ENCODE data around the gene BCL11A.

Gene BCL11A

DNA sequence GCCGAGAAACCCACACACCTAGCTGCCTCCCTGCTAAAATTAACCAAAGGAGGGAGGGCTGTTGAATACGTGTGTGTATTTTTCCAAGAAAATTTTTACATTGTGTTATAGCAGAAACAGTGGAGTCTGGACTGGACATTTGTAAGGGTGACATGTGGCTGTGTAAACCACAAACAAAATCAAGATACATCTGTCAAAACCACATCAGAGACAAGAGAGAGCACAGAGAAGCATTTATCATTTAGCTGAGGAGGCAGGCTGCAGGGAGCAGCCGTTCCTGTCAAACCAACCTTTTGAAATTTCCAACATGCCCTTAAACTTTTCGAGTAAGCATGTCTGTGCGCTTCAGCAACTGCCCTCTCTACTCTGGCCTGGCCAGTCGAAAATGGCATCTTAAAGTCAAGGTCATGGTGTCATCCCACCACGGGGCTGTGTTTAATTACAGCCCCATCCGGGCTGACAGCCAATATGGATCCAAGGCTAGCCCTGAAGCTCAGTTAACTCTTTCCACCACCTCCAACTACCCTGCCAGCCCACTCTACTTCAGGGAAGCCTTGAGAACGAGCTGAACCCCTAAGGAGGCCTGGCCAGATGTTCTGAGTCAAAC, 8.4 kb downstream of the BCL11A start:
- no peak for DNase-seq (ENCODE audit: low read depth)

DNA sequence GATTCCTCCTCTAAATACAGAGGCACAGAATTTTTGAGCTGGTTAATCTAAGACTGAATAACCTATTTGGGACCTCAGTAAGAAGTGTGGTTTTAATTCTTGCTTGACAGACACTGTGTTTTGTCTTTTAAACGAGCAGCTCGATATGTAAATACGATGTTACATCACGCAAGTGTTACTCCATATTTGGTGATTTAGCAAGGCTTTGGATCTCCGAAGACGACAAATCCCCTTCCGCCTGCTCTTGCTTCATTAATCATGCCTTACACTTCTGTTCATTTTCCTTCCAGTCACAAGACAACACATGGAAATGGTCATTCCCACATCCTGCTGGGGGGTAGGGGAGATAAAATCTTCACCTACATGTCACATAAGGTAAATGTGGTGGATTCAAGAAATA, 9.4 kb downstream of the BCL11A start:
- DNase-seq (ENCODE audit: low read depth), result no peak

DNA sequence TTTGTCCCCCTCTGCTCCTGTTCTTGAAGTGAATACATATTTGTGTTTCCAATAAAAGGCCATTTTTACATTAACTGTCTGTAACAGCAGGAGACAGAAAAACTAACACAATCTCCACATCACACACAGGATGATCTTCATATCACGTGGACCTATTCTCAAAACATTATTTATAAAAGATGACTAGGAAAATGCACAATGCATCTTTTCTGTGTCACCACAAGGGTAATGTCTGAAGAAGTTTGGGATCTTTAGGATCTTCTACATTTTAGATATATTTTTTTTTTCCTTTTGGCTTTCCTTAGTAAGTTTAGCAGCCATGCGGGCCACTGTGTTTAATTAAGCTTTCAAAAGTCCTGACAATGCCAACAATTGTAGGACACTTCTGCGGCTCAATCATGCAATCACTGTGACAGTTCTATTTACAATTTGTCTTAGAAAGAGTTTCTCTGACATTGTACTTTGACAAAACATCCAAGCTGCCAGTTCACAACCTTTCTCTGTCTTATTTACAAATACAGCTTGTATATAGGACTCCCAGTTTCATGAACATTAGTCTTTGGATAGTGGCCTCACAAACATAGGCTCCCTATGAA, 12.3 kb downstream of the BCL11A start:
- no peak for DNase-seq (ENCODE audit: low read depth)

DNA sequence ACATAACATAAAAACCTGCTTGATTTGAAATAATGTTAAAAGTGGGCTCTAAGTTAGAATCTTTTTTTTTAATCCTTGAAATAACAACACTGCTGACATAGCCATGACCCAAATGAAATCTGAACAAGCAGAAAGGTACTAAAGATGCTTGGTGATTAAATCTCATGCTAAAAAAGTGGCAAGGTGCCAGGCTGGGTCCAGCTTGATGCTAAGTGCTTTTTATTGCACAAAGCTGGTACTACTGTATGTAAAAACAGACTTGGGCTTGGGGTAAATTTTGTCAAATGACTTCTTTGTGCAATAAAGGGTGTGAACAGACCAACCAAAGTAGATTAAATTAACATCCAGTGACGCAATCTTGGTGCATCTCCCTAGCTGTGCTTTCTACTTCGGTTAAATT, 13.4 kb downstream of the BCL11A start:
- DNase-seq (ENCODE audit: low read depth), result no peak

DNA sequence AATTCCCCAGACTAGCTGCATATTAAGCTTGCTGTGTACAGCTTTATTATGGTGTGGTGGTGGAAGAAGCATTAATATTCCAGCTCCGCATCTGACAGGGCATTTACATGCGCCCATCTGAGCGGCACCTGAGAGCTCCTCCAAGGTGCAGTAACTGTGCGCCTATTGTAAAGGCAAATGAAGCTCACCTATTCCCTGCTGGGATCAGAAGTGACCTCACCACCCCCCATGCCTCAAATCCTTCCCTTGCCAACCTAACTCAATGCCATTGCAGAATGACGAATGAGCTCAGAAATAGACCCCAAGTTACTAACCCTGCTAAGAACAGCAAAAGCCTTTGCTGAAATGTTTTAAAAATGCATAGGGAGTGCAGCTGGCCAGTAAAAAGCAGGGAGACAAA, 14.3 kb downstream of the BCL11A start:
- no peak for DNase-seq (ENCODE audit: low read depth)

DNA sequence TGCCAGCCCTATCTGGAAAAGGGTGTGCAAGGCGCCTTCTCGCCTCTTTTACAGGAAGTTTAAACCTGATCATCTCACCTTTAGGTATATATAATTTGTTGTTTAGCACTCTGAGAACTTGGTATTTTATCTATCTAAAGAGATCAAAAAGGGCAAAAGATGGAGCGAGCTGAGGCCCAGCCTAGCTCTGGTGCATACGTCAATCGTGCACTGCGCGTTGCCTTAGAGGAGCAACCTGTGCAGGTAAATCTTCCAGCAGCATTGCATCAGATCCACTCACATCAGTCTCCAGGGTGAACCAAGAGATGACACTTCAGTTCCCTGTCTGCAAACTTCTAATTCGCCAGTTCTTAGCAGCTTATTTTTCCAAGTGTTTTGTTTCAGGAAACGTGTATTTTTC, 15.4 kb downstream of the BCL11A start:
- no peak for DNase-seq (ENCODE audit: low read depth)

DNA sequence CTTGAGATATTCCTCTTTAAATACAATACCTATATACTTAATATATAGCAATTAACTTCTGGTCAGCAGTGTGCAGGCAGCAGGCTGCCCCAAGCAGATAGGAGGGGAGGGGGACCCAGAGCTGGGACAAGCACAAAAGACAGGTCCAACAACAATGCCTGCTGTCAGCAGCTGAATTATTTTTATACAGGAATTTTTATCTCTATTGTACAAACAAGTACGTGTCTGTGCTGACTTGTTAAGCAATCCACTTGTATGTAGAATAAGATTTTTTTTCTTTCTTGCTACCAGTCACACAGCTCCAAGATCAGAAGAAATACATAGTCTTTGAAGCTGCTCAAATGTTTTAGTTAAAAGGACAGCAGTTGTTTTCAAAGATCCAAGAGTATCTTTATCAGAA, 16.7 kb downstream of the BCL11A start:
- DNase-seq (ENCODE audit: low read depth), result no peak

DNA sequence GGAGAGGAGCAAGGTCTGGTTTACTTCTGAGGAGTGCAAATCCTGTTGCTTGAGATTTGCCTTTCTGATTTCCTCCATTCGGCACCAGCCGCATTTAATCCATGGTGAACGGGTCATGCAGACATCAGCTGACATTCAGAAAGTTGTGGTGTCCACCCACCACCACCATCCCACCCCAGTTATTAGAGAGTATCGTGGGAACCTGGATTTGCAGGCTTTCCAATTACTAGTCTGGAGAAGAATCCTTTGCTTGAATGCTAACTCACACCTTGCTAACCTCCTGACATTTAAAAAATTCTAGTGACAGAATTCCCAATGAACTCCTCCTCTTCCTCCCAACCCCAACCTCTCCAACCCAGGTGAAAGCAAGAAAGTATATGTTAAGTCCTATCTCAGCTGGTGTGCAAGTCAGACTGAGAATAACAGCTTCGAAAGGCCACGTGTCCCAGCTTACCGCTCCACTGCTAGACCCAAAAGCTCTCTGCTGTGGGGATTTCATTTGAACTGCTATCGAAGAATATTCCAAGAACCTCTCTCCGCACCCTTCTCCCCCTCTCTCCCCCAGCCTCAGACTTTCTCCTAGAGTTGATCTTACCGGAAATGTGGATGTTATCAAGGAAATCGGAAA, 17.7 kb downstream of the BCL11A start:
- DNase-seq (ENCODE audit: low read depth), result no peak

DNA sequence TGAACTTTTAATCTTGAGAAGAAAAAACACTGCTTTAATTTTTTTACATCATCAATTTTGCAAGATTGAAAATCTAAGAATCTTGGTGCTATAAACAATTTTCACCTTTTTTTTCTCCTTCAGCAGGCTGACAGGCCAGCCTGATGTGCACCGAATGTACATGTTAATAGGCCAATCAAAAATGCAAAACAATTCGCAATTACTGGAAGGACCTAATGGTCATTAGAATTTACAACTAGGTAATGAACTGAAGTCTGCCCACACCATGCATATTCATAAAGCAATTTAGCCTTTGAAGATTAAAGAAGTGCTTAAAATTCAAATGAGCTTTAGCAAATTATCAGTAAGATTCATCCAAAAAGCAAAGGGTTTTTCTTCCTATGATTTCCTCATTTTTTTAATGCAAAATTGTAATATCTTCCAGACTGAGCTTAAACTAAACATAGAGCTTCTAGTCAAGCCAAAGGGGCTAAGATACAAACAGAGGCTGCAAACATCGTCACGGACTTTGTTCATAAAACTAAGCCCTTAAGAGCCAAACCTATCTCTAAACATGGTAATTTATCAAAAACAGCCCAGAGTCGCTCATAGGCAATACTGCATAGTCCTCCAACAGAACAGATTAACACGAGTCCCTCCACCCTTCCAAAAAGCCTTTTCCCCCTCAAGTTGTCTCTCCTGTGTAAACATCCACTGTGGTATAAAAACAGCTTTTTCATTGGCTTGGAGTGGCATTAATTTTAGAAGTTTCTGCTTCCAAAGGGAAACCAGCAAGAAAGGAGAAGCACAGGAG, 18.4 kb downstream of the BCL11A start:
- no peak for DNase-seq (ENCODE audit: low read depth)

DNA sequence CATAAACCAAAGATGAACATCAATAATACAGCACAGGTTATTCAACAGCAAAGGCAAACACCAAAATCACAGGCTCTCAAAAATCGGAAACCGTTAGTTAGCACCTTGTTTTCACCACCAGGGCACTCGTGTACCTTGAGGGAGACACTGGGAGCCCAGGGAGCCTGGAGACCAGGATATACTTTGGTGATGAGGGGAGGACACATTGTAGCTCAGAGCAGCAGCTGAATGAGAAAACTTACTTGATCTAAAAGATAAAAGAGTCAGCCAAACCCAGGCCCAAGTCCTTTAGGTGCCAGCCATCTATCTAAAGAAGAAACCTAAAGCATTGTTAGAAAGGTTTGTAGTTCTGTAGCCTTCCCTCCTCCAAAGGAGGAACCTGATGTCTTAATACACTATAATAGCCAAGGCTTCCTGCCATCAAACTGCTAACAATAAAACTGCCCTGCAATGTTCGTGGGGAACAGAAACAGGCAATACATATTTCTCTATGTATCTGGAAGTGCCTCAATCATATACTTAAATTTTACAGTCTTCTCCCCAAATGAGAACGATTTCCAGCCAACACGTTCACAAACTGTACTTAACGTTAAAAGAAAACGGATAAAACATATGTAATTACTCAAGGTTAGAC, 19.3 kb downstream of the BCL11A start:
- DNase-seq (ENCODE audit: low read depth), result no peak

DNA sequence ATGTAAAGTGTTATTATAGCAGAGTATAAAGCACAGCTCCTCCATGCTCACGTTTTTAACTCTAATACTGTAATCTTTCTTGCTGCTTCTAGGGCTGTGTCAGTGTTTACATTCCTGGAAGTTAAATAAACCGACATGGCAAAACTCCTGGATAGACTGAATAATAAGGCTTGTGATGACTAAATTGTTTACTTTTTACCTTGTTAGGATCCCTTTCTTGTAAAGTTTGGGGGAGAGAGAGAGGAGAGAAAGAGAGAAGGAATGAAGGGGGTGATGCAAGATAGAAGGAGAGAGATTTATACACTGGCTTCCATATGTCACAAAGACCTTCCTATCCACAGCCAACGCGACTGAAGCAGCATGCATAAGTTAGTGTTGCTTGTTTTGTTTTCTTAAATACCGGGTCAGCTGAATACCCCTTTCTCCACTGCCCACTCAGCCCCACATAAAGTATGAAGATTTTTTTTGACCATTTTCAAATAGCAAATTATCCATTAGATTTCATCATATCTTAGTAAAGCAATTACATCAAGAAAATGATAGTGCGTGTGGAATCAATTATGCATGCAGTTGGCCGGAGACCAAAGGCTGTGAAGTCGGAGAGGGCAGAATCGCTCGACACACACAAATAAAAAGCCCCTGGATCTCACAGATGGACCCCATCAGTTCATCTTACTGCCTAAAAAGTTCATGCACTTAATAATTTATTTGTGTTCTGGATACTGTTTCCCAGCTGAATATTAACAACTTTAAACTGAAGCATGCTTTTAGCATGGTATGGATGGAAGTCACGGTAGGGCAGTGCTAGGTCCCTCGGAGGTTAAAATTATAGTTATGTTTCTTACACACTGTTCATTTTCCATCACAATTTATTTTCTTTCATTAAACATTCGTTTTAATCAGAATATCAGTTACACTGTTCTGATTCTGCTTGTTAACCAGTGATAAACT, 20.1 kb downstream of the BCL11A start:
- DNase-seq (ENCODE audit: low read depth), result no peak

DNA sequence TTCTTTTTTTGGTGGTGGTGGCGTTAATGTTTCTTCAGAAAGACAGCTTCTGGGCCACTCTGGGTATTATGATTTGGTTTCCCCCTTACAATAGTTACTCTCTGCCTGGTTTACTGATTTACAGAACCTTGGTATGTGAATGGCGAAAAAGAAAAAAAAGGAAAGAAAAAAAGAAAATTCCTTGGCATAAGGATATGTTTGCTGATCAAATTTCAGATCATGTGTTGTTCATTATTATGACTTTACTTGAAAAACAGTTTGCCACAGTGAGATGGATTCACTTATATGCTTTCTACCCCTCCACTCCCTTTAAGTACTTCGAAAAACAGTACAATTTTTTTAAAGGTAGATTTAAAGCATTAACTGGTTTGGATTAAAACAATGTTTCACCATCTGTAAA, 21.0 kb downstream of the BCL11A start:
- no peak for DNase-seq (ENCODE audit: low read depth)

DNA sequence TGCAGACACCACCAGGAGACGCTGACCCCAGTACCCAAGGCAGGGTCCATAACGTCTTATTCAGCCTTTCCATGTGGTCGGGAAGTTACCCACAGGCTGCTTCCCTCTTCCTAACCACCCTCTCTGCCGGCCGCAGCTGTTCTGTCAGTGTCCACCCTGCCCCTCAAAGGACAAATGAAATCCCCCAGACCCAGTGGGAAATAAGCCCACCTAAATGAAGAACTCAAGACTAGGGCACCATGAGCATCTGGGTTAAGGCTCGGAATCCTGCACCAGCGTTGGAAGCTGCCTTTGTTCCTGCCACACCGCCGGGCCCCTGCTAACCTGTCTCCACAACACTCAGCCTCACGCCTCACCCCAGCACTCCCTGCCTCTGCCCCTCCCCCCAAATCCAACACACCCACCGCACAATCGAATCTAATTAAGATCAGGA, 21.7 kb downstream of the BCL11A start:
- no peak for DNase-seq (ENCODE audit: low read depth)

DNA sequence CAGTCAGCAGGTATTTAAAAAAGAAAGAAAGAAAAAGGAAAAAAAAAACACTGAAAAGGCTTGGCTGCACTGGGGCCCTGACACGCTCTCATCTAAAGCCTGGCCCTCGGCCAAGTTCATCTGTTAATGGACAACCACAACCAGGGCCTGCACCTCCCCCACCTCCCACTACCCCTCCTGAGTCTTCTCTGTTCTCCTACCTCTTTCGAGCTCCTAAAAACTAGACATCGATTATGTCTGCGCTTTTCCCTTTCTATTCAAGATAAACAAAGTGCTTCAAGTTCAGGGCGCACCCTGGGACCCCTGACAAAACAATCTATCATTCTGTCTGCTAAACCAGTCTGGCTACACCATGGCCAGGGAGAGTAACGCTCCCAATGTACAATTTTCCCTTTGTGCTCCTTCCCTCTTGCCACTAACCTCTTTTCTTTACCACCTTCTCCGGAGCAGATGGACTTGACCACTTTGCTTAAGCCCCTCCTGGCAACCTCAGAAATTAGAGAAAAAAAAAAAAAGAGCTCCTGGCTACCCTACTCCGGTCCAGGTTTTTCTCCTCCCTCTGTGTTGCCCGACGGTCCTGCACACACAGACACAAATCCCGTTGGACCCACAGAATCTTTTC, 22.7 kb downstream of the BCL11A start:
- DNase-seq (ENCODE audit: low read depth), result no peak

DNA sequence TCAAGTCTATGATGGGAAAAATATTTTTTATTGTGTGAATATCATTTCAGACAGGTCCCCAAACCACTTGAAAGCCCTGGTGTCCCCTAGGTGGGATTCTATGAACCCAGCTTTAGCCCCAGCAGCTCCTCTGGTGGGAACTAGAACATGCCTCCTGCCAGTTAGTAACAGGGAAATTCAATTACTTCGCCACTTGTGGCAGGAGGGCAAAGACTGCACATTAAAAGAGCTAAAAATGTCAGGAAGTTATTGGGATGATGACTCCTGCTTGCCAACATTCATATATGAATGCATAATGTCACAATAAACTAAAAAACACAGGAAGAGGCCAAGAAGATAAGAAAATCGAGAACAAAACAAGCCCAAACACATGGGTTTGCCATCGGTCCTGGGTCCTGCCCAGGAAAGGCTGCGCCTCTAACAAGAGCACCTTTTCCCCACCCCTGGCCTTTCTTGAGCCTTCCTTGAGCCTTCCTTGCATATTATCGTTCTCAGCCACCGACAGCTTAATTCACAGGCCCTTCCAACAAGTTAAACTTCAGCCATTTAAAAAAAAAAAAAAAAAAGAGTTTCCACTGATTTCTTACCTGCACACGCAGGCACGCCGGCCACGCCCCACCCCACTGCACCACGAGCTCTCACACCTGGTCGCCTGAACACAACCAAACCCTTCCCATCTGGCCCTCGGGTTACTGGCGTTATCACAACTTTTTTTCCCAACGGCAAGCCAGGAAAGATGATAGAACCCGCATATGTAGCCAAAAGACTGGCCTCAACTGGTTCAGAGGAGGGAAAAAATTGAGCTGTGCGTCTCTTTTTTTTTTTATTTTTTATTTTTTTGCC, 23.4 kb downstream of the BCL11A start:
- no peak for DNase-seq (ENCODE audit: low read depth)

DNA sequence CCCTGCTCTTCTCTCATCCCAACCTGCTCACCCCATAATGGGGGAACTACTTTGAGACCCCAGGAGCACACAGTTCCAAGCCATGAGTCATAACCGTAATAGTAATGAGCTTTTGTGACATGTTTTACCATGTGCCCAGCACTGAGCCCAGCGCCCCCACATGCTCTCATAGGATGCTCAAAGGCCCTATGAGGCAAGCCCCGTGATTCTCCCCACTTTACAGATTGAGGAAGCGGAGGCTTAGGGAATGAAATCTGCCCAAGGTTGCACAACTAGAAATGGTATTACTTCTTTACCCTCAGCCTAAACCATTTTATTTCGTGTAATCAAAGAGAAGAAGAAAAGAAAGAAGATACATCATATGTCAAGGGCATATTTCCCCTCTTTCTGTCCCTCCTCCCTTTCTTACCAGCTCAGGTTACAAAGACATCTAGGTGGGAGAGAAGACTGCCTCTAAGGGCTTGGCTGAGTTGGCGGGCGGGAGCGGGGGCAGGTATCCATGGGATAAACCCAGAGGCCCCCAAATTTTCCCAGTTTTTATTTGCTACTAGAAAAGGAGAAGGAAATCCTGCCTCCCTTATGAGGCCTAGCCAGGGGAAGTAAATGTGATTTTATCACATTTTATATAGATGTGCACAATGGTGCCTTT, 24.2 kb downstream of the BCL11A start:
- DNase-seq (ENCODE audit: low read depth), result no peak

DNA sequence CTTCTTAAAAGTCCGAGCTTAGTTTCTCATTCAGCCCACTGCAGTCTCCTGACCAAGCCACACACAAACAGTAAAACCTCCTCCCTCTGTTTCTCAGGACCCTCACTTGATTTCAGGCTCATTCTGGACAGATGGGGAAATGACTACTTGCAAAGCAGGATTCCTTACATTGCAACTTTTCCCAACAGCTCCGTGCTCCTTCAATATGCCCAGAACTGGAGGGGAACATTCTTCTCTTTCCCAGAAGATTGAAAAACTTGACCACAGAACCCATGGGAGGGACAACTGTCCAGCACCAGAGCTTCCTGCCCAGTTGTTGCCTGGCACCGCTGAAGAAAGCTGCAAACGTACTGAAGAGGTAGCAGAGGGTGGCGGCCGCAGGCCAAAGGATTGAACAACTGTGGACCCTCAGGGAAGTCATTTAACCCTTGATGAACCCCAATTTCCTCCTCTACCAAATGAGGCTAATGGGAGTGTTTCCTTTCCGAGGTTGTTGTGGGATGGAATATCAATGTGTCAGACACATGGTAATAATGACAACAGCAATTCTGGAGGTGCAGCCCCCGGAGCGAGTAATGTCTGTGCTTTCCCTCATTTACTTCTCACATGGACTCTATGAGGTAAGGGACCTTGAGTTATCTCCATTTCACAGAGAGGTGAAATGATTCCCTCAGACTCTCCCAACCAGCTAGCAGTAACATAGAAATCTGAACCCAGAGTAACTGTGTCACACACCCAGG, 25.0 kb downstream of the BCL11A start:
- no peak for DNase-seq (ENCODE audit: low read depth)

DNA sequence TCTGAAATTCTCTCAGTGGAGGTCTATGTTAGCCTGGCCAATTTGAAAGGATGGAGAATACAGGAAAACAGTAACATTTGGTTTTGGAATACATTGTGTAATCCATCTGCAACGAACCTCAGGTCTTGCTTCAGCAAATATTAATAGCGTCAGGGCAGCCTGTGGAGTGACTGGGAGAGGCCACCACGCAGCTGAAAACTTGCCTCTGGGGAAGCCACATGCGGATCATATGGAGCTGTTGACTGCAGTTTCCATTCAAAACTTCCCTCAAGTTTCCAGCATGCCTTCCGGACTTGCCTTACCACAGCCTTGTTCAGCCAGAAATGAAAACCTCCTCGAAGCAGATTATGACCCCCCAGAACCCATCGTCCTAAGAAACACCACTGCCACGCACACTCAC, 25.7 kb downstream of the BCL11A start:
- DNase-seq (ENCODE audit: low read depth), result no peak

DNA sequence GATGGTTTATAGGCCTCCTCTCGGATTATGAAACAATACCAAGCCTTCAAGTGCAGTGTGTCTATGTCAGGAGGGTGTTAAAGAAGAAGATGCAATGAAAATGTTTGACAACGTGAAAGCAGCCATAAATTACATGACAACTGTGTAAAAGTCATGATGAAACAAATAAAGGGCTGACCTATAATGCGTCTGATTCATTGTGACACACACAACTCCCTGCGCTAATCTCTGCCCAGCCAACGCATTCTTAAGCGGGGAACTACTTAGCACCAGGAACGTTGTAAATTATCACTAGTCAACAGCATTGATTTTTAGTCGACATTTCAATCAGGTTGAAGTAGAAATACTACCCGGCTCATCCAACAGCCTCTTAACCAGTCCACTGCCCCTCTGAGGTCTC, 26.8 kb downstream of the BCL11A start:
- no peak for DNase-seq (ENCODE audit: low read depth)
